Measurements from ENCODE around the gene TNFRSF4. TPM values are rescaled to one million over a fixed set of nuclear protein-coding genes. Genes with fewer than 3 reads are reported as not detected.

Gene TNFRSF4
- total and polyA plus RNA-seq, 10 of the 15 experiments (the other 5 are each of a cell fraction or from before 2014, with no cell fraction given) = 0.05 to 7.3 (median 2.5) TPM; not detected in 1

GRCh38 chr1:1213345-1214265 lies at the start of gene TNFRSF4 (continued):
- TF ChIP-seq REST (IDR thresholded peaks at IDR 0.05; ENCODE audit: low read depth, low read length) (no peak), BACH1 (IDR thresholded peaks at IDR 0.05; ENCODE audit: borderline replicate concordance) (no peak), HDAC2 (IDR thresholded peaks at IDR 0.05) (no peak), RAD51 (IDR thresholded peaks at IDR 0.05) (no peak)

GRCh38 chr1:1262758-1263157 lies 48.8 kb upstream of the TNFRSF4 start:
- no peaks in the 10 kb centered on the region for H3K9me3 ChIP-seq (replicated peaks; ENCODE audit: control insufficient read depth, insufficient read depth, low read length)
- no peak for TF ChIP-seq CHD1 (IDR thresholded peaks at IDR 0.05; ENCODE audit: low read depth, low read length)
- no peak for TF ChIP-seq HCFC1 (IDR thresholded peaks at IDR 0.05; ENCODE audit: low read length)
- TF ChIP-seq CTCF (IDR thresholded peaks at IDR 0.05 in 2 of 3, conservative IDR thresholded peaks at IDR 0.05 in 1 of 3; ENCODE audit: control insufficient read depth in 2 of 3, extremely low read depth in 1 of 3, insufficient read depth in 1 of 3, low read depth in 3 of 3, low read length in 3 of 3) = no peak
- TF ChIP-seq NFYB (IDR thresholded peaks at IDR 0.05; ENCODE audit: insufficient read depth, low read depth, low read length) = no peak
- TF ChIP-seq E4F1 (IDR thresholded peaks at IDR 0.05; ENCODE audit: borderline replicate concordance, partially characterized antibody) = no peak
- TF ChIP-seq USF2 (IDR thresholded peaks at IDR 0.05; ENCODE audit: borderline replicate concordance, low read depth, low read length) = no peak
- intact Hi-C loops (cut with micrococcal nuclease; ENCODE audit: unreplicated experiment) (no loop called here), in situ Hi-C loops (cut with MboI) (no loop called here)
- H4K20me1 ChIP-seq (ENCODE audit: control insufficient read depth, insufficient read depth) = no peaks in the 10 kb centered on the region
- ATAC-seq = no peak
- POLR2A ChIA-PET = no interaction called here
- no peak overlapping the region for H3K9ac ChIP-seq (ENCODE audit: control insufficient read depth, insufficient read depth, low read length)
- SMC1A ChIA-PET (ENCODE audit: uncharacterized antibody, unreplicated experiment) = no interaction called here
- no TSS peak for BruUV-seq (replicated peaks)
- RAD21 ChIA-PET (ENCODE audit: unreplicated experiment) = no interaction called here
- H3K27me3 ChIP-seq (replicated peaks in 1 of 2; ENCODE audit: control insufficient read depth in 2 of 2, insufficient read depth in 2 of 2, low read length in 1 of 2) = no peaks in the 10 kb centered on the region
- no peak overlapping the region for H2AFZ ChIP-seq (ENCODE audit: control insufficient read depth, low read depth, low read length)
- WGBS (ENCODE audit: insufficient coverage, insufficient replicate concordance, low lambda C conversion rate, missing lambda C conversion rate) = 97% methylated on average over 8 of the region's 8 CpGs
- FAIRE-seq = no peak
- no peaks in the 10 kb centered on the region for H3K4me1 ChIP-seq (ENCODE audit: control insufficient read depth, insufficient read depth, low read length)
- H3K79me2 ChIP-seq (ENCODE audit: control insufficient read depth, insufficient read depth, low read length) = no peaks in the 10 kb centered on the region; the same call in 1 of the 2 replicates
- no peak overlapping the region for H3K4me3 ChIP-seq
- peaks cover 19 to 23% of the 10 kb centered on the region in 2 experiments for H3K36me3 ChIP-seq (ENCODE audit: control insufficient read depth in 2 of 2, insufficient read depth in 2 of 2, low read length in 1 of 2)
- CTCF ChIA-PET = no interaction called here
- H3K4me2 ChIP-seq (ENCODE audit: control insufficient read depth, insufficient read depth) = no peak overlapping the region
- H3K27ac ChIP-seq (ENCODE audit: control insufficient read depth, insufficient read depth) = no peak overlapping the region
- no peak for DNase-seq (ENCODE audit: low read depth, low spot score)
